Measurements from ENCODE around the gene ASB8.

The ASB8 gene

GRCh38 chr12:48105867-48106680 is 51.2 kb downstream of the ASB8 start, which contains the start of gene SENP1:
Gene SENP1 (minus strand): TSS chr12:48106079. CDS start chr12:48101472, 4,607 bp downstream.
- peak; percentile 81 for DNase-seq (ENCODE audit: low read depth)

GRCh38 chr12:48105321-48105866 is 51.9 kb downstream of the ASB8 start:
- peak; percentile 22 for DNase-seq (ENCODE audit: low read depth)

DNA sequence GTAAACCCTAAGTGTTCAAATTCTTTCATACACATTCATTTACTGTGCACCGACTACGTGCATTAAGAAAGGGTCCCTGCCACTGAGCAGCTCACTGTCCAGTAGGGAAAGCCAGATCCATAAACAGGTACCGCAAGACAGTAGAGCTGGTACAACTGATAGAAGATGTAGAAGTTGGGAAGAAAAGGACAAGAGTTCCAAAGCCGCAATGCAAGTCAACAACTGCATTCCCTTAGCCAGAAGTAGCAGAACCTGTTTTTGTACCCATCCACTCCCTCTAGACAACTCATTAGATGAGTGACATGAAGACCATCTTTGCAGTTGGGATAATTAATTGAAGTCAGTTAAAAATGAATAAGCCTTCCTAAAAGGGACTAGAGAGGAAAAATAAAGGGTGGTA is 52.8 kb downstream of the ASB8 start:
- DNase-seq (ENCODE audit: low read depth) = no peak

All from amniotic epithelial cell (primary cell).